OCI-LY3 (cell line): ENCODE measurements around the gene ABI3BP.

Experiments
- EZH2phosphoT487 ChIP-seq: fragments of 200-600 bp; shearing (Covaris generic); IDR thresholded peaks from 2 replicates; pipeline ENCODE4 v1.6.1; 2018; ENCODE audit warnings: antibody characterized with exemption, mixed run types, low read depth
- TF ChIP-seq, protein P1 (sequence below): fragments of 200-600, 300-600 bp; sonication (generic); IDR thresholded peaks from 2 replicates; pipeline ENCODE4 v1.5.1; 2014; ENCODE audit warnings: antibody characterized with exemption, low read length, low read depth

DNA sequence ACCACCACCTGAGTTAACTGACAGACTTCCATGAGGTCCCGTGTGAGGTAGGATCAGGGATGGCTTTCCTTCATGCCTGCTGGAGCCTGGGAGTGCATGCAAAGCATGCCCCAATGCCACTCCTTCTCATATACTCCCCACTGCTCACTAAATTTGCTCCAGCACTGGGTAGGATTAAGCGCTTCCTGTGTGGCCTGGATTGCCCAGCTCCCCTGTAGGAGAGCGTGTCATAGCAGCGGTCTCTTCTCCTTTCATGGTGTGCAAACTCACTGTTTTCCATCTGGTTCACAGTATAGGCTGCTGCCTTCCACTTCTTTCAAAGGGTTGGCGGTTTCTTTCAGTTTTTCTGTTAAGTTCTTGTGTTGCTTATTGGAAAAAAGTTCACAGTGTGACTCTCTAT lies 34.1 kb upstream of the ABI3BP start:
- TF ChIP-seq, protein P1, sequence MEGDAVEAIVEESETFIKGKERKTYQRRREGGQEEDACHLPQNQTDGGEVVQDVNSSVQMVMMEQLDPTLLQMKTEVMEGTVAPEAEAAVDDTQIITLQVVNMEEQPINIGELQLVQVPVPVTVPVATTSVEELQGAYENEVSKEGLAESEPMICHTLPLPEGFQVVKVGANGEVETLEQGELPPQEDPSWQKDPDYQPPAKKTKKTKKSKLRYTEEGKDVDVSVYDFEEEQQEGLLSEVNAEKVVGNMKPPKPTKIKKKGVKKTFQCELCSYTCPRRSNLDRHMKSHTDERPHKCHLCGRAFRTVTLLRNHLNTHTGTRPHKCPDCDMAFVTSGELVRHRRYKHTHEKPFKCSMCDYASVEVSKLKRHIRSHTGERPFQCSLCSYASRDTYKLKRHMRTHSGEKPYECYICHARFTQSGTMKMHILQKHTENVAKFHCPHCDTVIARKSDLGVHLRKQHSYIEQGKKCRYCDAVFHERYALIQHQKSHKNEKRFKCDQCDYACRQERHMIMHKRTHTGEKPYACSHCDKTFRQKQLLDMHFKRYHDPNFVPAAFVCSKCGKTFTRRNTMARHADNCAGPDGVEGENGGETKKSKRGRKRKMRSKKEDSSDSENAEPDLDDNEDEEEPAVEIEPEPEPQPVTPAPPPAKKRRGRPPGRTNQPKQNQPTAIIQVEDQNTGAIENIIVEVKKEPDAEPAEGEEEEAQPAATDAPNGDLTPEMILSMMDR: no peak
- TF ChIP-seq EZH2phosphoT487: no peak
